Measurements from ENCODE around the gene HSPB6.

GRCh38 chr19:35713506-35713850 is 43.4 kb downstream of the HSPB6 start:
- TF ChIP-seq TAF1 (IDR thresholded peaks at IDR 0.05; ENCODE audit: borderline replicate concordance, insufficient read depth, low read length) (no peak), POLR2AphosphoS5 (IDR thresholded peaks at IDR 0.05; ENCODE audit: low read depth, low read length) (no peak)
